Suprapubic skin (tissue), 4 donors: ENCODE measurements around the gene LUZP2. TPM values are rescaled to one million over a fixed set of nuclear protein-coding genes. Genes with fewer than 3 reads are reported as not detected.

Experiments
- DNase-seq, 2 donors: peaks; one replicate each; pipeline ENCODE4 v3.0.0-alpha.2; 2019; ENCODE audit warnings: low spot score in 2 of 2
- H3K27ac ChIP-seq: fragments of 200-600 bp; sonication (generic); one replicate; pipeline ENCODE4 v1.5.1; 2019
- H3K27me3 ChIP-seq: fragments of 200-600 bp; sonication (generic); one replicate; pipeline ENCODE4 v1.5.1; 2019
- H3K36me3 ChIP-seq: fragments of 200-600 bp; sonication (generic); one replicate; pipeline ENCODE4 v1.5.1; 2019
- H3K4me1 ChIP-seq: fragments of 200-600 bp; sonication (generic); one replicate; pipeline ENCODE4 v1.5.1; 2019
- H3K4me3 ChIP-seq: fragments of 200-600 bp; sonication (generic); one replicate; pipeline ENCODE4 v1.5.1; 2019; ENCODE audit warnings: mild to moderate bottlenecking
- H3K9me3 ChIP-seq: fragments of 200-600 bp; sonication (generic); one replicate; pipeline ENCODE4 v1.5.1; 2019
- EP300 ChIP-seq: sonication (generic); formaldehyde crosslinking; IDR thresholded peaks from one replicate; pipeline ENCODE4 v1.6.1; 2017; ENCODE audit warnings: antibody characterized with exemption
- POLR2A ChIP-seq, 2 donors: fragments of 450-650 bp; IDR thresholded peaks; one replicate each; pipeline ENCODE4 v1.6.1; 2017; ENCODE audit warnings: antibody characterized with exemption in 2 of 2, mild to moderate bottlenecking in 2 of 2, moderate library complexity in 2 of 2
- POLR2AphosphoS5 ChIP-seq, 3 donors: sonication (generic); formaldehyde crosslinking; IDR thresholded peaks; one replicate each; pipeline ENCODE4 v1.6.1; 2017; ENCODE audit warnings: antibody characterized with exemption in 3 of 3
- WGBS: methylation state at CpG from one replicate; pipeline ENCODE4 v1.1.5; 2018; 5-methylcytosine and 5-hydroxymethylcytosine counted together
- total RNA-seq, 4 donors: library from RNA; depleted of rRNA; stranded (reverse); fragments of >200 nt; gene quantifications; one replicate each; pipeline ENCODE4 v1.1.0, GENCODE V29; 2016
- TF ChIP-seq, protein P1 (sequence below), 2 donors: fragments of 200-600 bp in 1 of 2; fragments of 450-650 bp in 1 of 2; sonication (generic) in 1 of 2; IDR thresholded peaks; one replicate each; pipeline ENCODE4 v1.5.1; 2016 to 2019; ENCODE audit warnings: antibody characterized with exemption in 2 of 2, mild to moderate bottlenecking in 1 of 2, moderate library complexity in 1 of 2

The LUZP2 gene
- total RNA-seq, 4 donors from 2014 or later, result 0.11 TPM; not detected in 3

DNA sequence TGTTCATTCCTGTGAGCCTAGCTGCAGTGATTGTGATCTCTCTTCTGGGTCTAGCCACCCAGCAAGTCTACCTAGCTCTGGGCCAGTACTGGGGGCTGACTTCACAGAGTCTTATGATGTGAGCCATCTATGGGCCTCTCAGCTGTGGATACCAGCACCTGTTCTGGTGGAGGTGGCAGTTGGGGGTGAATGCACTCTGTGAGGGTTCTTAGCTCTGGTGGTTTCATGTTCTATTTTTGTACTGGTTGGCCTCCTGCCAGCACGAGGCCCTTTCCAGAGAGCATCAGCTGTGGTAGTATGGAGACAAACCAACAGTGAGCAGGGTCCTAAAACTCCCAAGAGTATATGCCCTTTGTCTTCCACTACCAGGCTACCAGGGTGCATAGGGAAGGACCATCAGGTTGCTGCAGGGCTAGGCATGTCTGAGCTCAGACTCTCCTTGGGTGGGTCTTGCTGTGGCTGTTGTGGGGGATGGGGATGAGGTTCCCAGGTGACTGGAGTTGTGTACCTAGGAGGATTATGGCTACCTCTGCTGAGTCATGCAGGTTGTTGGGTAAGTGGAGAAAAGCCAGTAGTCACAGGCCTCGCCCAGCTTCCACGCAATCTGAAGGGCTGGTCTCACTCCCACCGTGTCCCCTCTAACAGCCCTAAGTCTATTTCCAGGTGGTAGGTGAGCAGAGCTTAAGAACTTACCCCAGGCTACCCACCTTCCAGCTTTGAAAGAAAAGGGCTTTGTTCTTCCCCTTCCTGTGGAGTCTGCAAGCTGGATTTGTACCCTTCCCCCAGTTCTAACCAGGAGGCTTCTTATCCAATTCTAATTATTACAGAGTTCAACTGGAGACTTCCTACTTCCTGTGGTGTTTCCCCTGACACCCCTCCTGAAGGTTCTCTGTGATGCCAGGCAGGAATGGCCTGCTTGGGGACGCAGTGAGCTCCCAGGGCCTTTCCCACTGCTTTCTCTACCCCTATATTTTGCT, 250.7 kb downstream of the LUZP2 start:
- H3K27me3 ChIP-seq, result no peaks in the 10 kb centered on the region
- H3K4me3 ChIP-seq, result no peak overlapping the region
- no peaks in the 10 kb centered on the region for H3K36me3 ChIP-seq
- H3K4me1 ChIP-seq, result no peaks in the 10 kb centered on the region
- no peaks in the 10 kb centered on the region for H3K9me3 ChIP-seq
- WGBS, result 82% methylated on average over 5 of the region's 5 CpGs
- DNase-seq, result no peak
- TF ChIP-seq, protein P1, sequence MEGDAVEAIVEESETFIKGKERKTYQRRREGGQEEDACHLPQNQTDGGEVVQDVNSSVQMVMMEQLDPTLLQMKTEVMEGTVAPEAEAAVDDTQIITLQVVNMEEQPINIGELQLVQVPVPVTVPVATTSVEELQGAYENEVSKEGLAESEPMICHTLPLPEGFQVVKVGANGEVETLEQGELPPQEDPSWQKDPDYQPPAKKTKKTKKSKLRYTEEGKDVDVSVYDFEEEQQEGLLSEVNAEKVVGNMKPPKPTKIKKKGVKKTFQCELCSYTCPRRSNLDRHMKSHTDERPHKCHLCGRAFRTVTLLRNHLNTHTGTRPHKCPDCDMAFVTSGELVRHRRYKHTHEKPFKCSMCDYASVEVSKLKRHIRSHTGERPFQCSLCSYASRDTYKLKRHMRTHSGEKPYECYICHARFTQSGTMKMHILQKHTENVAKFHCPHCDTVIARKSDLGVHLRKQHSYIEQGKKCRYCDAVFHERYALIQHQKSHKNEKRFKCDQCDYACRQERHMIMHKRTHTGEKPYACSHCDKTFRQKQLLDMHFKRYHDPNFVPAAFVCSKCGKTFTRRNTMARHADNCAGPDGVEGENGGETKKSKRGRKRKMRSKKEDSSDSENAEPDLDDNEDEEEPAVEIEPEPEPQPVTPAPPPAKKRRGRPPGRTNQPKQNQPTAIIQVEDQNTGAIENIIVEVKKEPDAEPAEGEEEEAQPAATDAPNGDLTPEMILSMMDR (IDR thresholded peaks at IDR 0.05), result no peak
- TF ChIP-seq EP300 (no peak), POLR2A (IDR thresholded peaks at IDR 0.05) (no peak), POLR2AphosphoS5 (IDR thresholded peaks at IDR 0.05) (no peak)
- H3K27ac ChIP-seq, result no peak overlapping the region

DNA sequence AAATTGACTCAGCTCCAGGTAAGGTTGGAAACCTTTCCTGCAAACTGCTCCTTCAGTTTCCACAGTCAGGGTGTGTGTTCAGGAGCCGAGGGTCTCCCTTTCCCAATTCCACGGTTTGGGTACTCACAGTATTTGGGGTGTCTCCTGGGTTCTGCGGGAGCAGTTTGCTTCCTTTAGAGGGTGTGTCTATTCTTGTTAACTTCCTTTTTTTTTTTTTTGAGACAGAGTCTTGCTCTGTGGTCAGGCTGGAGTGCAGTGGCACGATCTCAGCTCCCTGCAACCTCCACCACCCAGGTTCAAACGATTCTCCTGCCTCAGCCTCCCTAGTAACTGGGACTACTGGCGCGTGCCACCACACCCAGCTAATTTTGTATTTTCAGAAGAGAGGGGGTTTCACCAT, 251.4 kb downstream of the LUZP2 start:
- WGBS, result 80% methylated on average over 7 of the region's 7 CpGs
- TF ChIP-seq POLR2A (IDR thresholded peaks at IDR 0.05), result no peak
- no peak for TF ChIP-seq POLR2AphosphoS5 (IDR thresholded peaks at IDR 0.05)
- no peak for TF ChIP-seq EP300
- TF ChIP-seq, protein P1 (IDR thresholded peaks at IDR 0.05), result no peak
- Histone ChIP-seq H3K4me1 (no peaks in the 10 kb centered on the region), H3K4me3 (no peak overlapping the region), H3K9me3 (no peaks in the 10 kb centered on the region), H3K27me3 (no peaks in the 10 kb centered on the region), H3K27ac (no peak overlapping the region), H3K36me3 (no peaks in the 10 kb centered on the region)
- DNase-seq, result no peak

DNA sequence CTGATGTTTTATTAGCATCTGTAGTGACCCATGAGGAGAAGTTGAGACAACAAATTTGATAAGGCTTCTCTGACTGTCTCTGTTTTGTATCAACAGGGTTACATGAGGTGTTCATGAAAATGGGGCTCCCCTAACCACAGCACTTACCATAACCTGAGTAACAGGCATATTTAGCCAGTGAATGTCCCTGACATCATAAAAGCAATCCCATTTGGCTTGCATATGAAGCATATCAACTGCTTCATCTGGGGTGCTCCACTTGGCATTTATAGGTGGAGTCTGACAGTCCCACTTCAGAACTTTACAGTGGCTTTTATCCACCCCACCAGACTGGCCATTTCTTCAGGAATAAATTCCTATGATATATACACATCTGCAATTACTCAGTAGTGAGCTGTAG, 257.6 kb downstream of the LUZP2 start:
- TF ChIP-seq EP300 (no peak), POLR2A (IDR thresholded peaks at IDR 0.05) (no peak), POLR2AphosphoS5 (IDR thresholded peaks at IDR 0.05) (no peak)
- TF ChIP-seq, protein P1 (IDR thresholded peaks at IDR 0.05), result no peak
- no peaks in the 10 kb centered on the region for H3K4me1 ChIP-seq
- no peaks in the 10 kb centered on the region for H3K9me3 ChIP-seq
- no peak overlapping the region for H3K4me3 ChIP-seq
- H3K27ac ChIP-seq, result no peak overlapping the region
- no peaks in the 10 kb centered on the region for H3K36me3 ChIP-seq
- no peak for DNase-seq
- no peaks in the 10 kb centered on the region for H3K27me3 ChIP-seq

DNA sequence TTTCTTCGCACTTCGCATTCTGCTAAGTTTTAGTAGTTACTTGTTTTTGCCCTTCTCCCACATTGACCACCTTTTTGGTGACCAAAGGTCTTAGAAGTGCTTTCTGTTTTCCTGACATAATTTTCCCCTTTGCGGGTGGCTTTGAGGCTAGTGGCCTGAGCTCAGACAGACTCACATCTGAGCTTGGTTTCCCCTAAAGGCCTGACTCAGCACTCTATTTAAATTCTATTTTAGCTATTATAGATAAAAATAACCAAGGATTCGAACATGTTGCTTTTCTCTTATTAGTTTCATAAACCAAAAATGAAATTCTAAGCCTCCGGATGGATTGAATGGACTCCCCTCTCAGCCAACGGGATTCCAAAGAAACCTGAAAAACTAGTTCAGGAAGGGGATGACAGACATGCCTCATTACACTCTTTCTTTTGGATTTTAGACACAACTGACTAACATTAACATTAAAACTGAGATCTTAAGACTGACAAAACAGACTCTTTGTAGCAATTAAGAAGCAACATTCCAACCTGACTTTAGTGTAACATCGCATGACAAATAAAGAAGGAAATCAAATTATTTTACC, 258.5 kb downstream of the LUZP2 start:
- Histone ChIP-seq H3K27me3 (no peaks in the 10 kb centered on the region), H3K4me1 (no peaks in the 10 kb centered on the region), H3K36me3 (no peaks in the 10 kb centered on the region), H3K27ac (no peak overlapping the region), H3K9me3 (no peaks in the 10 kb centered on the region), H3K4me3 (no peak overlapping the region)
- WGBS, result 66% methylated on average over 7 of the region's 7 CpGs
- TF ChIP-seq POLR2AphosphoS5 (IDR thresholded peaks at IDR 0.05), result no peak
- no peak for DNase-seq

DNA sequence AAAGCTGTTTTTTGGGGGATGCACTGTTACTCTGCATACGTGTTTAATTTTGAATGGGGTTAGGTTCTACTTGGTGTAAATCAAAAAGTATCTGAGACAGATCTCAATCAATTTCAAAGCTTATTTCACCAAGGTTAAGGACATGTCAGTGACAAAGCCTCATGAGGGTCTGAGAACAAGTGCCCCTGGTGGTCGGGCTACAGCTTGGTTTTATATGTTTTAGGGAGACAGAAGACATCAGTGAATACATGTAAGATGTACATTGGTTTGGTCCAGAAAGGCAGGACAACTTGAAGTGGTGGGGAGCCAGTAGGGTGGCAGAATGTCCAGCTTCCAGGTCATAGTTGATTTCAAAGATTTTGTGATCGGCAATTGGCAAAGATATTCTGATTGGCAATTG, 262.9 kb downstream of the LUZP2 start:
- no peak for DNase-seq
- Histone ChIP-seq H3K9me3 (no peaks in the 10 kb centered on the region), H3K36me3 (no peaks in the 10 kb centered on the region), H3K4me3 (no peak overlapping the region), H3K27me3 (no peaks in the 10 kb centered on the region), H3K27ac (no peak overlapping the region), H3K4me1 (no peaks in the 10 kb centered on the region)
- TF ChIP-seq POLR2AphosphoS5 (IDR thresholded peaks at IDR 0.05) (no peak), EP300 (no peak), POLR2A (IDR thresholded peaks at IDR 0.05) (no peak)
- TF ChIP-seq, protein P1 (IDR thresholded peaks at IDR 0.05), result no peak
- 89% methylated on average over 3 of the region's 3 CpGs for WGBS
